ENCODE results near the gene PSD2.

The PSD2 gene

DNA sequence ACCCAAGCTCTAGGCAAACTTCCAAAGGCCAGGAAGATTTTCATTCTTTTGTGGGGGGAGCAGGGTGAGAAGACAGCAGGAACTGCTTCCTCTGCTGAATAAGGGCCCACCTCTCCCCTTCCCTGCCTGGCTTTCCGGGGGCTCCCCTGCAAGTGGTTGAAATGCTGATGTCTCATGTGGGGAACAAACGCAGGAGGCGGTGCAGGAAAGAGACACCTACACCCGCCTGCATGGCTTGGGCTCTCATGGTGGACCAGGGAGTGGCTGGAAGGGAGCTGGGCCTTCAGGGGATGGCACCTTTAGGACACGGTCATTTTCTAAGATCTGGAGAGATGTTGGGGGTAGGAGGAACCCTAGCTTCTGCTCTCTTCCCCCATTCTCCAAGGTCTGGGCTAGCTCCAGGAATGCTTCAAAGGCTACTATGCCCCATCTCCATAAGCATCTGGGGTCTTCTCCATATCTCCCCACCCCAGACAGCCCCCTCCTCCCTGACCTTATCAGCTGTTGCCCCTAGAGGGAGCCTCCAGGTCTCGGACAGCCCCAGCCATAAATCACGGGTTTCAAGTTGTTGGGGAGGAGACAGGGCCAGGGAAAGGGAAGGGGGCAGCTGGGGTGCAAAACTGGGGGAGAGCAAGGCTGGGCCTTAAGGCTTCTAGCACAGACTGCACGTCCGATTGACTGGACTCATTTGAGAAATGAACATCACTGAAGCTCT, 76.6 kb downstream of the PSD2 start:
- TF ChIP-seq, protein P1, sequence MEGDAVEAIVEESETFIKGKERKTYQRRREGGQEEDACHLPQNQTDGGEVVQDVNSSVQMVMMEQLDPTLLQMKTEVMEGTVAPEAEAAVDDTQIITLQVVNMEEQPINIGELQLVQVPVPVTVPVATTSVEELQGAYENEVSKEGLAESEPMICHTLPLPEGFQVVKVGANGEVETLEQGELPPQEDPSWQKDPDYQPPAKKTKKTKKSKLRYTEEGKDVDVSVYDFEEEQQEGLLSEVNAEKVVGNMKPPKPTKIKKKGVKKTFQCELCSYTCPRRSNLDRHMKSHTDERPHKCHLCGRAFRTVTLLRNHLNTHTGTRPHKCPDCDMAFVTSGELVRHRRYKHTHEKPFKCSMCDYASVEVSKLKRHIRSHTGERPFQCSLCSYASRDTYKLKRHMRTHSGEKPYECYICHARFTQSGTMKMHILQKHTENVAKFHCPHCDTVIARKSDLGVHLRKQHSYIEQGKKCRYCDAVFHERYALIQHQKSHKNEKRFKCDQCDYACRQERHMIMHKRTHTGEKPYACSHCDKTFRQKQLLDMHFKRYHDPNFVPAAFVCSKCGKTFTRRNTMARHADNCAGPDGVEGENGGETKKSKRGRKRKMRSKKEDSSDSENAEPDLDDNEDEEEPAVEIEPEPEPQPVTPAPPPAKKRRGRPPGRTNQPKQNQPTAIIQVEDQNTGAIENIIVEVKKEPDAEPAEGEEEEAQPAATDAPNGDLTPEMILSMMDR (IDR thresholded peaks at IDR 0.05; ENCODE audit: low read depth, low read length) = no peak
- no peak overlapping the region for H3K4me3 ChIP-seq (ENCODE audit: low read depth, low read length)

- TF ChIP-seq, protein P1 (IDR thresholded peaks at IDR 0.05; ENCODE audit: low read depth, low read length) = no peak
- H3K4me3 ChIP-seq (ENCODE audit: low read depth, low read length) = no peak overlapping the region
Observed at GRCh38 chr5:139872851-139873794, 77.5 kb downstream of the PSD2 start.

GRCh38 chr5:139875957-139876356, 80.3 kb downstream of the PSD2 start:
- no peak overlapping the region for H3K4me3 ChIP-seq (ENCODE audit: low read depth, low read length)
- TF ChIP-seq, protein P1 (IDR thresholded peaks at IDR 0.05; ENCODE audit: low read depth, low read length) = no peak

- no peak overlapping the region for H3K4me3 ChIP-seq (ENCODE audit: low read depth, low read length)
- TF ChIP-seq, protein P1 (IDR thresholded peaks at IDR 0.05; ENCODE audit: low read depth, low read length) = no peak
Observed at GRCh38 chr5:139877129-139877597, 81.6 kb downstream of the PSD2 start.

GRCh38 chr5:139878093-139878492, 82.5 kb downstream of the PSD2 start:
- TF ChIP-seq, protein P1 (IDR thresholded peaks at IDR 0.05; ENCODE audit: low read depth, low read length) = no peak
- H3K4me3 ChIP-seq (ENCODE audit: low read depth, low read length) = no peak overlapping the region

DNA sequence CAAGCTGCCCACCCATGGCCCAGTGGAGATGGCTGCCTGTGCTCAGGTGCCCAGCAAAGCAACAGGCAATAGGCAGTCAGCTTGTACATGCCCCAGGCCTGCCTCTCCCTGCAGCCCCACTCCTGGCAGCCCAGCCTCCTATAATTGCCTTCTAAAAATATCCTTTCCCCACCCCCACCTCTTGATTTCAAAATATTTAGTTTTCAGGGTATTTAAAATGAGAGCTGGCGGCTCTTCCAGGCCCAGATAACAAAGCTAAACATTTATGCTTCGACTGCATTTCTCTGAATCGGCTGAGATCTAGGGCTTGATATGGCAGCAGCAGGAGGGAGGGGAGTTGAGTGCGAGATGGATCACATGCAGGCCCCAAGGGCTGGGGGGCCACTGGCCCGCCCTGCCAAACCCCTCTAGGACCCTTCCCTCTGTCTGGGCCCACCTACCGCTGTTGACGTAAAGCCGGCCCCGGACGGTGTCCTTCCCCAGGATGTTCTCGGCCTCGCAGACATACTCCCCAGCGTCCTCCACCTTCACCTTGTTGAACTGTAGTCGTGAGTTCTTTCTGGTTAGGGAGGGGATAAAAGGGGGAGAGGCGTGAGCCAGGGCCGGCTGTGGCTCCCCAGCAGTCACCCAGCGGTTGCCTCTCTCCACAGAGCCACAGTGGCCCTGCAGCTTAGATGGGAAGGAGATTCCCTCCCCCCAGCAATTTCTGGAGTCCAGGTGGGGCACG, 85.0 kb downstream of the PSD2 start:
- no peak overlapping the region for H3K4me3 ChIP-seq (ENCODE audit: low read depth, low read length)
- TF ChIP-seq, protein P1 (IDR thresholded peaks at IDR 0.05; ENCODE audit: low read depth, low read length) = no peak
